Liver (tissue), 9 donors: ENCODE results near the gene SAAL1. TPM values are rescaled to one million over a fixed set of nuclear protein-coding genes. Genes with fewer than 3 reads are reported as not detected.
A peak's percentile ranks its signal among the peaks of the same experiment; 100 is the strongest.

Experiments used
- DNase-seq: peaks from one replicate; pipeline ENCODE4 v3.0.0-alpha.2; 2017; ENCODE audit warnings: low spot score
- H3K27ac ChIP-seq, 2 donors: one replicate each; pipeline ENCODE4 v1.7.0; 2013; ENCODE audit warnings: inconsistent platforms in 2 of 2, low read length in 2 of 2, control low read depth in 1 of 2, low read depth in 1 of 2, mild to moderate bottlenecking in 1 of 2
- H3K27me3 ChIP-seq, 4 donors: one replicate each; pipeline versions ENCODE4 v1.6.1 to v1.7.0; 2013; ENCODE audit warnings: low read length in 3 of 4, inconsistent platforms in 1 of 4, mild to moderate bottlenecking in 1 of 4, moderate library complexity in 1 of 4; ENCODE audit not compliant: control insufficient read depth in 4 of 4, insufficient read depth in 4 of 4
- H3K36me3 ChIP-seq, 4 donors: one replicate each; pipeline versions ENCODE4 v1.6.1 to v1.7.0; 2013; ENCODE audit warnings: low read length in 3 of 4, mild to moderate bottlenecking in 3 of 4, low read depth in 1 of 4, moderate library complexity in 1 of 4; ENCODE audit not compliant: control insufficient read depth in 4 of 4, insufficient read depth in 3 of 4
- H3K4me1 ChIP-seq, 4 donors: one replicate each; pipeline versions ENCODE4 v1.6.1 to v1.7.0; 2013; ENCODE audit warnings: low read length in 3 of 4, mild to moderate bottlenecking in 3 of 4, moderate library complexity in 1 of 4; ENCODE audit not compliant: control insufficient read depth in 4 of 4, insufficient read depth in 4 of 4
- H3K4me3 ChIP-seq, 3 donors: one replicate each; pipeline versions ENCODE4 v1.6.1 to v1.7.0; 2013; ENCODE audit warnings: low read length in 3 of 3, control low read depth in 1 of 3, low read depth in 1 of 3, mild to moderate bottlenecking in 1 of 3
- H3K9ac ChIP-seq, 2 donors: one replicate each; pipeline ENCODE4 v1.7.0; 2013; ENCODE audit warnings: low read length in 2 of 2, mild to moderate bottlenecking in 2 of 2, moderate library complexity in 2 of 2, control low read depth in 1 of 2, low read depth in 1 of 2
- H3K9me3 ChIP-seq, 4 donors: one replicate each; pipeline versions ENCODE4 v1.6.1 to v1.7.0; 2013; ENCODE audit warnings: low read length in 3 of 4; ENCODE audit not compliant: control insufficient read depth in 4 of 4
- EGR1 ChIP-seq, 2 donors: IDR thresholded peaks; 2 replicates each; pipeline ENCODE4 v1.6.1; 2016 to 2018; ENCODE audit warnings: antibody characterized with exemption in 2 of 2, low read depth in 2 of 2
- FOXA1 ChIP-seq: IDR thresholded peaks from 2 replicates; pipeline ENCODE4 v1.6.1; 2016; ENCODE audit warnings: antibody characterized with exemption
- FOXA2 ChIP-seq: IDR thresholded peaks from 2 replicates; pipeline ENCODE4 v1.6.1; 2016; ENCODE audit warnings: antibody characterized with exemption
- HNF4A ChIP-seq, 2 donors: conservative IDR thresholded peaks; 2 replicates each; pipeline ENCODE4 v1.6.1; 2016; ENCODE audit warnings: antibody characterized with exemption in 2 of 2, mild to moderate bottlenecking in 2 of 2
- HNF4G ChIP-seq: IDR thresholded peaks from 2 replicates; pipeline ENCODE4 v1.6.1; 2016; ENCODE audit warnings: antibody characterized with exemption
- JUND ChIP-seq, 2 donors: IDR thresholded peaks; 2 replicates each; pipeline ENCODE4 v1.6.1; 2016; ENCODE audit warnings: antibody characterized with exemption in 2 of 2
- RAD21 ChIP-seq, 2 donors: IDR thresholded peaks; 2 replicates each; pipeline ENCODE4 v1.6.1; 2016; ENCODE audit warnings: antibody characterized with exemption in 2 of 2, mild to moderate bottlenecking in 2 of 2
- REST ChIP-seq: IDR thresholded peaks from 2 replicates; pipeline ENCODE4 v1.6.1; 2016; ENCODE audit warnings: antibody characterized with exemption, mild to moderate bottlenecking
- RXRA ChIP-seq, 2 donors: IDR thresholded peaks; 2 replicates each; pipeline ENCODE4 v1.6.1; 2017 to 2018; ENCODE audit warnings: antibody characterized with exemption in 2 of 2, mild to moderate bottlenecking in 1 of 2
- SP1 ChIP-seq: IDR thresholded peaks from 2 replicates; pipeline ENCODE4 v1.6.1; 2018; ENCODE audit warnings: antibody characterized with exemption, mild to moderate bottlenecking
- TAF1 ChIP-seq: conservative IDR thresholded peaks from 2 replicates; pipeline ENCODE4 v1.6.1; 2016; ENCODE audit warnings: antibody characterized with exemption, mild to moderate bottlenecking
- YY1 ChIP-seq: IDR thresholded peaks from 2 replicates; pipeline ENCODE4 v1.6.1; 2016; ENCODE audit warnings: antibody characterized with exemption, mild to moderate bottlenecking
- ZBTB33 ChIP-seq: IDR thresholded peaks from 2 replicates; pipeline ENCODE4 v1.6.1; 2016; ENCODE audit warnings: antibody characterized with exemption
- WGBS: extraction: QIAGEN DNeasy Blood & Tissue Kit; methylation state at CpG from one replicate; pipeline ENCODE4 v1.1.7; 2013; 5-methylcytosine and 5-hydroxymethylcytosine counted together
- polyA plus RNA-seq, 2 donors: library from polyadenylated mRNA; stranded (reverse) in 1 of 2; unstranded in 1 of 2; fragments of 200-250 nt in 1 of 2; fragments of >200 nt in 1 of 2; fragmentation: Nextera tagmentation in 1 of 2; extraction: Ambion mirVana in 1 of 2; gene quantifications; one replicate each; pipeline versions ENCODE4 v1.2.1 to v1.2.3, GENCODE V29; 2013 to 2015
- total RNA-seq, 2 donors: library from RNA; depleted of rRNA; stranded (reverse); fragments of >200 nt; gene quantifications; one replicate each; pipeline ENCODE4 v1.2.3, GENCODE V29; 2014
- donor health status: healthy.
- donor health status: healthy.
- donor health status: healthy.
- donor health status: healthy.
- donor health status: healthy.

SAAL1 gene
- total and polyA plus RNA-seq, 4 donors = 3.6 to 10.6 (median 5.0) TPM

GRCh38 chr11:18108254-18108653 lies 2.4 kb upstream of the SAAL1 start (continued):
- TF ChIP-seq FOXA1 (no peak), RAD21 (IDR thresholded peaks at IDR 0.05) (no peak), REST (no peak), HNF4G (no peak), TAF1 (no peak)

- Histone ChIP-seq H3K27me3 (no peaks in the 10 kb centered on the region), H3K27ac (no peak overlapping the region), H3K4me1 (peaks cover 1 to 12% (median 7%) of the 10 kb centered on the region in 4 donors), H3K36me3 (peaks cover 0 to 5% (median 1%) of the 10 kb centered on the region in 4 donors), H3K4me3 (no peak overlapping the region), H3K9ac (no peak overlapping the region), H3K9me3 (no peaks in the 10 kb centered on the region)
- TF ChIP-seq RAD21 (IDR thresholded peaks at IDR 0.05) (no peak), JUND (IDR thresholded peaks at IDR 0.05) (no peak), SP1 (no peak), TAF1 (no peak)
- DNase-seq = no peak
- WGBS = 90% methylated on average over 9 of the region's 9 CpGs
Measured at GRCh38 chr11:18106688-18107087, 806 bp upstream of the SAAL1 start.

GRCh38 chr11:18105086-18105801 lies 638 bp downstream of the SAAL1 start:
- Histone ChIP-seq H3K9ac (peak overlapping the region; percentile 66 to 84), H3K4me1 (peaks cover 1 to 12% (median 7%) of the 10 kb centered on the region in 4 donors), H3K9me3 (no peaks in the 10 kb centered on the region), H3K27me3 (no peaks in the 10 kb centered on the region), H3K27ac (no peak overlapping the region), H3K36me3 (peaks cover 0 to 5% (median 2%) of the 10 kb centered on the region in 4 donors), H3K4me3 (peak overlapping the region; percentile 76 to 93 (median 91))
- DNase-seq = no peak
- TF ChIP-seq RXRA (IDR thresholded peaks at IDR 0.05) (no peak), EGR1 (IDR thresholded peaks at IDR 0.05; ENCODE audit: low read depth in 2 of 2) (no peak), SP1 (no peak), JUND (IDR thresholded peaks at IDR 0.05) (no peak), FOXA1 (no peak), RAD21 (IDR thresholded peaks at IDR 0.05) (no peak), FOXA2 (no peak)
- 29% methylated on average over 29 of the region's 29 CpGs for WGBS

GRCh38 chr11:18100926-18101656 lies 4.8 kb downstream of the SAAL1 start:
- TF ChIP-seq HNF4A (conservative IDR thresholded peaks at IDR 0.05) = no peak
- no peak for TF ChIP-seq FOXA2
- no peak for TF ChIP-seq ZBTB33
- no peak for TF ChIP-seq TAF1
- no peak for TF ChIP-seq FOXA1
- TF ChIP-seq REST = no peak
- TF ChIP-seq HNF4G = no peak
- no peak for TF ChIP-seq RAD21 (IDR thresholded peaks at IDR 0.05)
- TF ChIP-seq YY1 = no peak
- no peak for TF ChIP-seq SP1
- no peak overlapping the region for H3K4me3 ChIP-seq
- 69% methylated on average over 6 of the region's 6 CpGs for WGBS

More at GRCh38 chr11:18100926-18101656, 4.8 kb downstream of the SAAL1 start:
- Histone ChIP-seq H3K36me3 (peaks cover 0 to 11% (median 2%) of the 10 kb centered on the region in 4 donors), H3K9me3 (no peaks in the 10 kb centered on the region), H3K27ac (no peak overlapping the region), H3K4me1 (peaks cover under 1 to 8% (median 7%) of the 10 kb centered on the region in 4 donors), H3K27me3 (no peaks in the 10 kb centered on the region), H3K9ac (no peak overlapping the region)
- no peak for DNase-seq
